CD4-positive, alpha-beta T cell treated with Interleukin-15 for 1 hour (primary cell): ENCODE results near the gene SLC1A3.
A peak's percentile ranks its signal among the peaks of the same experiment; 100 is the strongest.

ENCODE experiments used
- DNase-seq: peaks from one replicate; pipeline ENCODE4 v3.0.0-alpha.2; 2020

SLC1A3 gene

DNA sequence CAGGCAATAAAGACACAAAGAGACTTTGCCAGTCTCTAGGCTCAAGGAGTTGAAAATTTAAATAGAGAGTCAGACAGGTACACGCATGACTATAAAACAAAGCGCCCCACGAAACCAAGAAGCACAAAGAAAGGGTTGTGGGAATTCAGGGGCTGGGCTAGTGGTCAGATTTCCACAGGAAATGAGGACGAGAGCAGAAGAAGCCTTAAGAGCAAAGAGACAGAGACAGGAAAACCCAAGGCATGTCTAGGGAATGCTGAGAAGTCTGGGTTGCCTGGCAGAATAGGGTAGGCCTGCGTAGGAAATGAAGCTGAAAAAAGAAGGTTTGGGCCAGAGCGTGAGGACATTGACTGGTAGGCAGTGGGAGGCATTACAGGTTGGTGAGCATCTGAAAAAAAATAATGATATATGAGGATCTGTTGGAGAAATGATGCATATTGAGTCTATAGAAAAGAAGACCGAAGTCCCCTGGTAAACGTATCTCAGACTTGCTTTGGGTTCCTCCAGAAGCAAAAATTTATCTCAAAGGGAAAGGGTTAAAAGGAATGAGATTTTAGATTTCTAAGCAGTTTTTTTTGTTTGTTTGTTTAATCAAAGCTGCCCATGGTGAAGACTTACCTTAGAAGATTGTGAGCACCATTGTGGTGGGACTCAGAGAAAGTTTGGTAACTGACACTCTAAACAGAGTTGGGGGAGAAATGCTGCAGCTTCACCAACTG, 51.8 kb downstream of the SLC1A3 start:
- DNase-seq, result no peak

DNA sequence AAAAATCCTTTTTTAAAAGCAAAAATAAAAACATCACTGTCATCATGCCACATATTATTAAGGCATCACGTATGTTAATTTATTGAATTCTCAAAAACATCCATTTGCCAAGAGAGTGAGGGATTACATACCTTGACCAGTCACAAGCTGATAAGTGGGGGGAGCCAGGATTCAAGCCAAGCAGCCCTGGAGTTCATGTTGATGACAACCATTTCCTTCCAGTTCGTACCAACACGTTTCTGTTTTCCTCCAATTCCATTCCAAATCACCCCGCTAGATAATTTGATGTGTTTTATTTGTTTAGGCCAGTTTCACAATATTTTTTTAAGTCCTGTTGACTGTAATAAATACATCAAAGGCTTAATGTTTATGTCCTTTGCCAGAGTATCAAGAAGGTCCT, 53.0 kb downstream of the SLC1A3 start:
- DNase-seq, result no peak

DNA sequence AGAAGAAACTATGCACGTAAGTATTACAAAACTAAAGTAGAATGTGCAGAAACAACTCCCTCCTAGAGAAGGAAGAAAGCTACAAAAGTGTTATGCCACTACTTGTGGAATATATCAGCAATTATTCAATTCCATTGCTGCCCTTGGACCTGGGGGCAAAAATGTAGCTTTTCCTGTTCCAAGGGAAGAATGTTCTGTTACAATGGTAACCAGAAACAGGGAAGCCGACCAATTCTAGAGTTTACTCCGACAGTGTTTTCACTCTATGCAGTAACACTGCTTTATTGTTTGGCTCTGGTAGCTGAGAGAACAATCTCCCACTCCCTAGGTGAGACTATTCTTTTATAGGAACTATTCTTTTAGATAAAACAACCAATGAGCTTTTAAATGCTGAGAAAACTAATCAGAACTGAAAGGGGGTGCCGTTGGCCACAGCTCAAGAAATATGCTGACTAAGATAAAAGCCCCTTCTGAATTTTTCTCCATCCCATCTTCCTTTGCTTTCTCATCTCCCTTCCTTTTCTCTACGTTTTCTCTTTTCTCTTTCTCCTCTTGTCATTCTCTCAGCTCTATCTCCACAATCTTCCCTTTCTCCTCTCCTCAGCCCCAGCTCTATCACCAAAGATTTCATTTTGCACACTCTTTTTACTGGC, 54.1 kb downstream of the SLC1A3 start:
- DNase-seq, result no peak

DNA sequence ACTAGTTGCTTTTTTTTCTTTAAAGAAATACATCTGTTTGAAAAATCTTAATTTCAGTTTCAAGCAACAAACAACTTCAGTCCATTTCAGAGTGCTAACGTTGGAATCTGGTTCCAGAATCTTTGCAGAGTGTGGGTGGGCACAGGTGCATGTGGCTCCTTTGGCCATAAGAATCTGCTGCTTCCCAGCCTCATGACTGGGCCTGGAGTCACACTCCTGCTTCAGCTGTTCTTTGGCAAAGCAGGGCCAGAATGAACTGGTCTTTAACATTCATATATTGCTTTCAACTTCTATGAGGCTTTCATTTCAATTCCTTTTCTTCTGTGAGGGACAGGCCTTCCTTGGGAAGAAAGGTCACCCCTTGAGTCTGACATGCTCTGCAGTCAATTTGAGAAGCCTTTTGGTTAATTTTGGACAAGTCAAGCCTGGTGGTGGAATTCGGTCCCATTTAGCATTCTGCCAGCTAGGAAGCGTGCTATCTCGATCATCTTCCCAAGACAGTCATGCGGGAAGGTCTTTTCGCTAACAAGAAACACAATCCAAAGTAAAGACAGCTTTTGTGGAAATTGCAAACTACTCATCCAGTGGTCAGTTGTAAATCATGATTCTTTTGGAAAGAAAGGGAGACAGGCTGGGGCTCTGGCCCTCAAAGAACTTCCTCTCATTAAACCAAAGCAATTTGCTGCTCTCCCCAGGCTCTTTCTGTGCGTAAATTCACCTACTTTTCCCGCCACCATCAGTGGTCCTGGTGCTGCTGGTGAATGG, 55.2 kb downstream of the SLC1A3 start:
- DNase-seq, result no peak

DNA sequence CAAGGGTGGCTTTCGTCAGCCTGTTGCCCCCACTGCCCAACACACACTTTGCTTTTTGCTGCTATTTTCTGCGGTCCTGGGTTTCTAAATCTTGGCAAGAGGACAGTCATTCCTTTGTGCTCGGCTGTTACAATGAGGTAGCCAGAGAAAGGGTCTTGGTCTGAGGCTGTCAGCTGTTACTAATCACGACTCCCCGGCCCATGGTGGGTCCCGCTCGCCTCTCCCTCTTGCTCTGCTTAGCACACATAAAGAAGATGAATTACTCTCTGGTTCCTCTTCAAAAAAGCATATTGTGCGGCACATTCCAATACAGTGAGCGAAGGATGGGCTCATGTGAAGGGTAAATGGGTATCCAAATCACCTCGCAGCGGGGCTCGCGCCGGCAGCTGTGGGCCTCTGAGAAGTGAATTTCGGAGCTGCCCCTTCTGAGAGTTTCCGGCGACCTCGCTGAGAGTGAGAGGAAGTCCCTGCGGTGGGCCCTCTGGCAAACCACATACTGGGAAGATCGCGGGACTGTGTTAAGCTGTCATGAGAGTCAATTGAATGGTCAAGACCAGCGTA, 56.0 kb downstream of the SLC1A3 start:
- no peak for DNase-seq

DNA sequence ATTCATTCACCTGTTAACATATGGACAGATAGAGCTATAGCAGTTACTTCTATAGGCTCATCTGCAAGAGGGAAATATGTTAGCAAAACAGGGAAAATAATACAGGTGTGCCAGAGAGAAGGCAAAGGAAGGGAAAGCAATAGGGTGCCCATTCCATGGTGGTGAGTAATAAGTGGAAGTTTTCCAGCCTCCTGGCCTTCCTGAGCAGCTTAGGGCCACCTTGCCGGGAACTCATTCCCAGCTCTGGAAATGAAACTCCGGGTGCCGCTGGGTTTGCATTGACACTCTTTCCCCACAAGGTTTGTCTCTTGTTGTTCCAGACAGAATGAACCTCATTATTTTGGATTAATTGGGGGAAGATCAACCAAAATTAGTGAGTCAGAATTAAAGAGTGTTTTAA, 58.4 kb downstream of the SLC1A3 start:
- DNase-seq, result no peak

DNA sequence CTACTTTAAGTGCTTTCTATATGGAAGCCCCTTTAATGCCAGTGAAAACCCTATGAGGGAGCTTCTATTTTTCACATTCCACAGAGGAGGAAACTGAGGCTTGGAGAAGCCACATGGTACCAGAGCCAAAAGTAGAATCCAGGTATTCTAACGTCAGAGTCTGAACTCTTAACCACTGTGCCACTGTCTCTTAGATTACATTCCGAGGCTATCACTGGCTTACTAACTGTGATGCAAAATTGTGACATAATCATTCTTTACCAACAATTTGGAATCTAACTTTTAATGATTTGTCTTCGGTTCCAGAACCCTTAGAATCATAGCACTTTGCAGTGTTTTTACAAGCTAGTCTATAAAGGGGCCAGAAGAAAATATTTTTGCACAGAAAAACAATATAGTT, 59.2 kb downstream of the SLC1A3 start:
- DNase-seq, result no peak

DNA sequence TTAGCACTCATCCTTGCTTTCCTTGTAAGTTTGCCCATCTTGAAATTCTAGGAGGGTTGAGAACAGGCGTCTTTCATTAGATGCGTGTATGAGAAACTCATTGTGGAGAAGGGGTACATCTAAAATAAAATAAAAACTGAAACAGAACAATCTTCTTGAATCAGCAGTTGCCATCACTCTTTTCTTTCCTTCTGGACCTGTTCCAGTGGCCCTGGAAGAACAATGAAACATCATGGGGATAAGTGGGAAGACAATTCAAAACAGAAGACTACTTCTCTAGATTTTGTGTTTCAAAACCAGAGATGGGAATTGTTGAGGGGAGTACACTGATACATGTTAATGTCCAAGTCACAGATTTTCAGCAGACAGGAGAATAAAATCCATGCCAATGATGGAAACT, 59.9 kb downstream of the SLC1A3 start:
- no peak for DNase-seq

DNA sequence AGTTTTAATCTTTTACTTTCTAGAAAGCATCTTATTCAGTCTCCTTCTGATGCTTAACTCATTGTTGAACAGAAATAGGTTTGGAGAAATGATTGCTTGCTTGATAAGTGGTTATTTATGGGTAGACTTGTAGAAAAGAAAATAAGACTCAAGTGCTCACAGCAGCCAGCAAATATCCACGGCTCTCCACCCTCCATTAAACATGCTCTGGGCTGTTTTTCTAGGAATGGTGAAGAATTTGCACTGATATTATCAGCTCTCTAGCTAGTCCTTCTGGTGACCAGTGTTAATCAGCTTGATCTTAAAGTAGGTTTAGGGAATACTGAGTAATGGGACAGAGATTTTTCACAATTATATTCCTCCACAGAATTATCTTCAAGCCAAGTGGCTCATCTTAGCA, 60.6 kb downstream of the SLC1A3 start:
- DNase-seq, result no peak

DNA sequence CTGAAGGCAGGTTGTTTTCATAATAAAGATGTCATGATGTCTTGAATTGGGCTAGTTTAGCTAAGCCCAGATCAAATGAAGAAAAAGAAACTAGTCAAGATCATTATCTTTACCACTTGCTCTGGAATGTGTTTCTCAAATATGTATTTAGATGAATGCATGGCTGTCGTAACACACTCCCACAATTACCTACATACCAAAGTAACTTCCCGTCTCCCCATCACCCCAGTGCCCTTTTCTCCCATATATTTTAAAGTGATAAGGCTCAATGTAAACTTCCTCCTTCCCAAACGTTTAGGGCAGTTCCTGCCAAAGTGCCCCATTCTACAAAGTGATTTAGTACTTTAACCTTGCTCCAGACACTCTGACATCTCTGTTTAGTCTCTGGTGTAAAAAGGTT, 61.4 kb downstream of the SLC1A3 start:
- DNase-seq, result no peak

DNA sequence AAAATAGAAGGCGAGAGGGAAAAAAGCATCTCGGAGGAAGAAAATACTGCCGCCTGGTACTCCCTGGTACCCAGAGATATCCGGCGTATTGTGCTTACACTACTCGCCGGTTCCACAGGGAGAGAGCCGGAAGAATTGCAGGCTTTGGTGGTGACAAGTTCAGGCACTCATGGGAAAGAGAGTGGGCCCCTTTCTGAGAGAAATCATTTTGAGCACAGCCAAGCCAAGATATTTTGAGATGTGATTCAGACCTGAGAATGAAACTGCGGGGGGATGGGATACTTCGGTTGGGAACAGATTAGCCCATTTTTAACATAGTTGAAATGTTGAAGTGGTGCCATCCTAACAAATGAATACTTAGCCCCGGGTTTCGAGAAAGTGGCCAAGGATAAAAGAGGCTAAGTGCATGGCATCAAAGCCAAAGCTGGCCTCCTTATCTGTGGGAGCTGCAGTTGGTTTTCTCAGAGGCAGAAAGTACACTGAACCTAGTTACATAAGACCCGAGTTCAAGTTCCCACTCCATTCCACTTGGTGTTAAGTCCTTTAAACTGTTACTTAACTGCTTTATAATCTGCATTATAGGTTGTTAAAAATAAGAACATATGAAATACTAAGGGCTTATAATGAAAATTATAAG, 62.7 kb downstream of the SLC1A3 start:
- no peak for DNase-seq

DNA sequence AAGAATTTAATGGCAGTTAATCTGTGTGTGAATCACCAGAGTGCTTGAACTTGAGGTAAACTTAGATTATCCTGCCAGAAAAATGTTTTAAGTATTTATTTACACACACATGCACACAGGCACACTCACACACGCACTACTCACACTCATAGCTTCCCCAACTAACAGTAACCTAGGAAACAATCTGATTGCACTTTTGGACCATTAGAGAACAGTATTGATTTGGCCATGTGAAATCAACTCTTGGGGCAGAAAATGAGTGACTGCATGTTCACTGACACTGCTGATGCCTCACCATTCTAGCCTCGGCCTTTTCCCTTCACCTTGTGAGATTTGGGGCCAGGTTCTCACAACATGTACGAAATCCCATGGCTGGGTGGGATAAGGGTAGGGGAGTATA, 64.1 kb downstream of the SLC1A3 start:
- DNase-seq, result no peak

DNA sequence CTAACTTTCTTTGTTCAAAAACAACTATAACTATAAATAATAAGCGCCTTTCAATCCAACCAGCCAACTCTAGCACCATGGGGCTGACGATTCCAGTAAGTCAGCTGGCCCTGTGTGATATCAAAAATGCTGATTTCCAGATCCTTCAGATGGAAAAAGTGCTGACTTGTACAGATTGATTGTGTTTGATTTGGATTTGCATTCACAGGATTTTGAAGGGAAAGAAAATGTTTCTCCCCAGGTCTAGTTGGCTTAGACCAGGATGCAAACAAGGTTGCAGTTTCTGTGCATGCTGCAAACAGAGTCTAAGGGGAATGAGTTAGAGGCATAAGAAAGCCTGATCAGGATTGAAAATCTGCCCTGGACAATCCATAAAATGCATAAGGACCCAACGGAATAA, 68.9 kb downstream of the SLC1A3 start:
- DNase-seq, result no peak

DNA sequence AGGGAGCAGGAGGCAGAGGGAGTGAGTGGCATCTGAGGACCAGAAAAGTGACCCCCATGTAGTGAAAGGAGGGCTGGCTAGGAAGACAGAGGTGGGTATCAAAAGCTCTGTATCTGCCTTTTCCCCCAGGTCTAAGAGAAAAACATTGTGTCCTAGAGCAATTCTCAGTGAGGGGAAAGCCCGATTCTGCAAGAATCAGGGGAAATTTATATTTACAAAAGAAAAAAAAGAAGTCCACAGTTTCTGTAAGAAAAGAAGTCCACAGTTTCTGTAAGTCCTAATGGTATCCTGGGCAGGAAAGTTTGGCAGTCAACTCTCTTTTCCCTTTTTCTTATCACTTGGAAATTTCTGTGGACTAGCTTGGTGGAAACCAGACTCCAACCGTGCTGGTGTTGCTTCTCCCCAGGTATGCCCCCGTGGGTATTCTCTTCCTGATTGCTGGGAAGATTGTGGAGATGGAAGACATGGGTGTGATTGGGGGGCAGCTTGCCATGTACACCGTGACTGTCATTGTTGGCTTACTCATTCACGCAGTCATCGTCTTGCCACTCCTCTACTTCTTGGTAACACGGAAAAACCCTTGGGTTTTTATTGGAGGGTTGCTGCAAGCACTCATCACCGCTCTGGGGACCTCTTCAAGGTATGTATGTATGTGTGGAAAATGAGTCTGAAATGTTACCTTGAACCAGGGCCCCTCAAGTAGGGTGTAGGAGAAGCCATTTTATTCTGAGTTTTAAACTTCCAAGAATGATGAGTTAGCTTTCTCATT, 73.0 kb downstream of the SLC1A3 start:
- no peak for DNase-seq

DNA sequence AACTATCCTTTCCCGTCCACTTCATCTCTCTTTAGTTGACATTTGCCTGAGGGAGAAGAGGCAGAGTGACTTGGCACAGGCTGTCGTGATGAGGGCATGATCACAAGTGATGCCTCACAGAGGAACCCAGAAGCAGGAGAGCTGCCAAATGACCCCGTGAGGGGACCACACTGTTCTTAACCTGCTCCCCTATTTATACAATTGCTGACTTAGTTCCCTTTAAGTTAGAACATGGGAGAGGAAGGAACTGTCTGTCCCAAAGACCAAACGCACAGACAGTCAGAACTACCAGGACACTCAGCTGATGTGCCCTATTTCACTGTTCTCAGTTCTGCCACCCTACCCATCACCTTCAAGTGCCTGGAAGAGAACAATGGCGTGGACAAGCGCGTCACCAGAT, 73.7 kb downstream of the SLC1A3 start:
- no peak for DNase-seq

DNA sequence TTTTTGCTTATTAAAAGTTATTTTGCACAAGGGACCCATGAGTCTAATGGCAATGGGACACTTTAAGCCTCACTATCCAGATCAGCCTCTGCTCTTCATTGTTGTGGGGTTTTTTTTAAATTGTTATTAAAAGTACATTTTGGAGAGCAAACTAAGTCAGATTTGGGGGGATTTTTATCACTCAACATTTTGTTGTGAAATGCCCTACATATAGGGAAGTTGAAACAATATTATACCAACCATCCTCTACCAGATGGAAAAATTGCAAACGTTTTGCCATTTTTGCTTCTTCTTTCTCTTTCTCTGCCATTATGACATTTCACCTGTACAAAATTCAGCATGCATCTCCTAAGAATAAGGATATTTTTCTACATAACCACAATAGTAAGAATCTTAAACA, 75.3 kb downstream of the SLC1A3 start:
- DNase-seq, result no peak

DNA sequence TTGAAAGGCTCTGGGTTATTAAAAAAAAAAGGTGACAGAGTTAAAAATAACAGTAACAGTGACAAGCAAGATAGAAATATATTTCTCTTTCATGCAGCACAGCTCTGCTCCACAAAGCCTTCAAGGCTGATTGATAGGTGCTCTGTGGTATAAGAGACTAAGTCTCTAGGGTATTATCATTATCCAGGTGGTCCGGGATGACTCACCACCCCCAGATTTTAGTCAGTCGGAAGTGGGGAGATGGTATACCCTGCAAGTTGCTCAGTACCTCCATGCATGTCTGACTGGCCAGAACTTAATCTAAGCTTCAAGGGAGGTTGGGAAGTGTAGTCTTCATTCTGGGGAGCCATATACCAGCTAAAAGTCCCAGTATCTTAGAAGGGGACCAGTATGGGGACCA, 76.1 kb downstream of the SLC1A3 start:
- no peak for DNase-seq

DNA sequence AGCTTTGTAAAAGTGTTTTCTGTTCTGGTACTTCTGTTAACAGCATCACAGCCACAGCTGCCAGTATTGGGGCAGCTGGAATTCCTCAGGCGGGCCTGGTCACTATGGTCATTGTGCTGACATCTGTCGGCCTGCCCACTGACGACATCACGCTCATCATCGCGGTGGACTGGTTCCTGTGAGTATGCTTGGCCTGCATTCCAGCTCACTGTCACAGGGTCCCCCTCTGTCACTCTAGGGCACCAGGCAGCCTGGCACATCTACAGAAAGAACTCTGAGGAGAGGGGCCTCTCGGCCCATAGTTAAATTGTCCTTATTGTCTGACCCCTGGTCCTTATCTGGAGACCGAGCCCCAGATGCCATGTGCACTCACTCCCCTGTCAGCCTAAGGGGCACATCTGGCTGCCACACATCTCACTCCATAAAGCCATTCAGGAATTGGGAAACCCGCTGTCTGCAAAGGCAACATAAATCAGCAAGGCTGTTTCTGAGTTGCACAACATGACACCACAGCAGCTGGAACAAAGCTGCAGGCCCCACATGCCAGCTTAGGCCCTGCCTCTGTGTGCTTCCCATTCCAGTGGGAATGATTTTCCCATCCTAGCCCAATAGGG, 77.5 kb downstream of the SLC1A3 start:
- DNase-seq, result peak; percentile 19

DNA sequence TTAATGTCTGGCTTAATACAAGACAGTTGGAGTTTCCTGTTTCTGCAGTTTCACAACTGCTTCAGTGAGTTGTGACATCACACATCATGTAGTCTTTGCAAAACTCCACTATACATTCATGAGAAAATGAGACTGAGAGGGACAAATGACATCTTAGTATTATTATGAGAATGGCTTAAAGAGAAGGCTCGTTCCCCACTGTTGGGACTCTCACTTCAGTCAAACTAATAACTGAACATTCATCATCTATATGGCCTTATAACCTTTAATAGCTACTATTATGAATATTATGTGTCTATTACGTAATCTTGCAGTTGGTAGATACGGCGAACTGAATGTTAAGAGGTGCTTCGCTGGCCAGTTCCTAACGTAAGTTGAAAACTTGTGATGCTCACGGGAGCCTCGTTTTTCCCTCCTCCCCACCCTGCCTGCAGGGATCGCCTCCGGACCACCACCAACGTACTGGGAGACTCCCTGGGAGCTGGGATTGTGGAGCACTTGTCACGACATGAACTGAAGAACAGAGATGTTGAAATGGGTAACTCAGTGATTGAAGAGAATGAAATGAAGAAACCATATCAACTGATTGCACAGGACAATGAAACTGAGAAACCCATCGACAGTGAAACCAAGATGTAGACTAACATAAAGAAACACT, 79.4 kb downstream of the SLC1A3 start:
- DNase-seq, result peak; percentile 21

DNA sequence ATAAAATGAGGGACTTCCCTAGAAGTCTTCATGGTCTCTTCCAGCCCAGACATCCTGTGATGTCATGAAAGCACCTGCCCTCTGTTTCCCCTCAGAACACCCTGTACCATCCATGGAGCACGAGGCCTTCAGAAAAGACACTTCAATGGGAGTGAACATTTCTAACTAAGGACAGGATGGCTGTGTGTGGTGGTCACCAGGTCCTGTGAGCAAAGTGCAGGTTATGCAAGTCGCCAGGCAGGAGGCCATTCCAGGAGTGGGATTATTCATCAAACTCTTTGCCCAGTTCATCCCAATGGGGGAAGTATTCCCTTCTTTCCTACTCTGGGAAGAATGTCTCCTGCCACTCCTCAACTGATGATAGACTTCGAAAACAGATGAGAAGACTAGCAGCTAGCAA, 80.5 kb downstream of the SLC1A3 start:
- no peak for DNase-seq

DNA sequence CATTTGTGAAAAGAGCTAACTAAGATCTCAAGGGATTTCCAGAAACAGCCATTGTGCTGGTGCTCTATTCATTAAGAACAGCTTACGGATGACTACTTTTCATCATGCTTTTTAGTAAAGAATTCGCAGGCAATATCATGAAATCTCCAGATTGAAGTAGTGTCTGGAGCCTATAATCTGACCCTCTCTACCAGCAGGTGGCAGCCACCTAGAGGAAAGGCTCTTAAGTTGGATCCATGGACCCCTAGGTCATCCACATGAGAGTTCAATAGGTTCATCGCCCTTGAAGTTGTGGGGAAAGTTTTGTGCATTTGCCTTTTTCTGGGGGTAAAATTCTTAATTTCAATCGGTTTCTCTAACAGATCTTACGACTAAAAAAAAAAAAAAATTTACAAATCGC, 82.3 kb downstream of the SLC1A3 start:
- no peak for DNase-seq

DNA sequence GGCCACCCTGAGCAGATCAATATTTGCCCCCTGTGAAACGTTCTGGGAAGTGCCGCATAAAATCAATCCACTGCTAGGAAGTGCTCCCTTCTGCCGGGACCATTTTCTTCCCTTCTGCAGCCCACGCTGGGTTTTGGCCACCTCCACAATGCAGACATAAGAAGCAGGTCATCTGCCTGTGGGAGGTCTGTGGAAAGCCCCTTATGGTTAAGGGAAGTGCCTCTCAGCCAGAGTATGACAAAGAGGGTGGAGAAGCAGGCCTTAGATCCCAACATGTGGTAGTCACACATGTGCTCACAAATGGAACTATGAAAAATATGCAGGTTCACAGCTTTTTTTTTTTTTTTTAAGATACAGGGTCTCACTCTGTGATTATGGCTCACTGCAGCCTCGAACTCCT, 82.8 kb downstream of the SLC1A3 start:
- DNase-seq, result peak; percentile 53
